HG03575 (cell line): Measurements from ENCODE around the gene WNT16.
"Not testable (repeated sequence)": the region's sequence is repeated elsewhere in the genome, so short reads cannot be mapped to it uniquely, and the experiment has no call there.

ENCODE experiments used
- ATAC-seq: cut with Tn5 transposase; IDR thresholded peaks from one replicate; pipeline ENCODE4 v1.9.1; 2021; ENCODE audit not compliant: unreplicated experiment, insufficient number of reproducible peaks, low FRiP score; ENCODE audit errors: extremely low read depth

The WNT16 gene

GRCh38 chr7:121328508-121329190 lies at the start of gene WNT16:
TSS of gene WNT16 (plus strand) at chr7:121329000. CDS start at chr7:121329293, 293 bp downstream.
- no peak for ATAC-seq

- no peak for ATAC-seq
Measured at GRCh38 chr7:121279060-121279620, 49.7 kb upstream of the WNT16 start.

GRCh38 chr7:121279822-121280221 lies 49.0 kb upstream of the WNT16 start:
- no peak for ATAC-seq

GRCh38 chr7:121280656-121281055 lies 48.1 kb upstream of the WNT16 start:
- ATAC-seq, result no peak

GRCh38 chr7:121282129-121282528 lies 46.7 kb upstream of the WNT16 start:
- no peak for ATAC-seq

GRCh38 chr7:121285066-121285667 lies 43.6 kb upstream of the WNT16 start:
- ATAC-seq, result no peak

GRCh38 chr7:121286186-121286585 lies 42.6 kb upstream of the WNT16 start:
- ATAC-seq, result no peak

- ATAC-seq, result no peak
Measured at GRCh38 chr7:121286742-121287734, 41.8 kb upstream of the WNT16 start.

GRCh38 chr7:121288894-121289293 lies 39.9 kb upstream of the WNT16 start:
- no peak for ATAC-seq

GRCh38 chr7:121289930-121290329 lies 38.9 kb upstream of the WNT16 start:
- ATAC-seq, result not testable (repeated sequence)

GRCh38 chr7:121294448-121294992 lies 34.3 kb upstream of the WNT16 start:
- ATAC-seq, result no peak

- no peak for ATAC-seq
Measured at GRCh38 chr7:121297843-121298242, 31.0 kb upstream of the WNT16 start.

GRCh38 chr7:121298831-121299239 lies 30.0 kb upstream of the WNT16 start:
- no peak for ATAC-seq

- ATAC-seq, result no peak
Measured at GRCh38 chr7:121300685-121301420, 27.9 kb upstream of the WNT16 start.

GRCh38 chr7:121301446-121302213 lies 27.2 kb upstream of the WNT16 start:
- ATAC-seq, result no peak

GRCh38 chr7:121302214-121302745 lies 26.5 kb upstream of the WNT16 start:
- ATAC-seq, result peak; percentile 91

GRCh38 chr7:121303422-121304101 lies 25.2 kb upstream of the WNT16 start:
- no peak for ATAC-seq
